NOMO-1 treated with dmso at 0.1 percent for 144 hours (cell line): ENCODE data around the gene CXorf58.
"Not testable (repeated sequence)": the region's sequence is repeated elsewhere in the genome, so short reads cannot be mapped to it uniquely, and the experiment has no call there.

Experiments
- DNase-seq: peaks from one replicate; lab custom pipeline; 2025; ENCODE audit not compliant: unreplicated experiment; lab: John Stamatoyannopoulos, UW

The CXorf58 gene

GRCh38 chrX:23952984-23953907, 45.4 kb downstream of the CXorf58 start:
- DNase-seq = peak; percentile 47

GRCh38 chrX:23953908-23954269, 46.1 kb downstream of the CXorf58 start:
- DNase-seq = no peak

GRCh38 chrX:23954396-23954795, 46.6 kb downstream of the CXorf58 start:
- DNase-seq = no peak

- peak; percentile 76 for DNase-seq
Measured at GRCh38 chrX:23959781-23960180, 52.0 kb downstream of the CXorf58 start.

GRCh38 chrX:23964191-23964590, 56.4 kb downstream of the CXorf58 start:
- DNase-seq = no peak

- DNase-seq = not testable (repeated sequence)
Measured at GRCh38 chrX:23965630-23966029, 57.8 kb downstream of the CXorf58 start.

- DNase-seq = no peak
Measured at GRCh38 chrX:23978491-23978890, 70.7 kb downstream of the CXorf58 start.

- no peak for DNase-seq
Measured at GRCh38 chrX:23980011-23980441, 72.2 kb downstream of the CXorf58 start.

- no peak for DNase-seq
Measured at GRCh38 chrX:23981222-23981621, 73.4 kb downstream of the CXorf58 start.

- DNase-seq = no peak
Measured at GRCh38 chrX:23981711-23982110, 73.9 kb downstream of the CXorf58 start.

- no peak for DNase-seq
Measured at GRCh38 chrX:23982891-23983290, 75.1 kb downstream of the CXorf58 start.
